Astrocyte (in vitro differentiated cells and primary cell): ENCODE results near the gene ATP11C.

Experiments
- CTCF ChIP-seq: IDR thresholded peaks from 2 replicates; pipeline ENCODE4 v1.5.1; 2011; ENCODE audit warnings: low read depth, mild to moderate bottlenecking, inconsistent platforms, low read length, moderate library complexity; ENCODE audit not compliant: insufficient read depth
- EZH2 ChIP-seq: IDR thresholded peaks from 2 replicates; pipeline ENCODE4 v1.6.1; 2012; ENCODE audit warnings: mild to moderate bottlenecking, low read length, inconsistent platforms; ENCODE audit not compliant: insufficient read depth

GRCh38 chrX:139909712-139910111 is 23.1 kb downstream of the ATP11C start:
- TF ChIP-seq CTCF: no peak
- no peak for TF ChIP-seq EZH2
